Endodermal cell (in vitro differentiated cells): ENCODE data around the gene CTSA. TPM values are rescaled to one million over a fixed set of nuclear protein-coding genes. Genes with fewer than 3 reads are reported as not detected.

Experiments
- DNase-seq: peaks from one replicate; pipeline ENCODE4 v3.0.0-alpha.2; 2017
- H3K27ac ChIP-seq: 2 replicates; pipeline ENCODE4 v1.5.1; 2013; ENCODE audit warnings: mild to moderate bottlenecking, low read depth, low read length, moderate library complexity
- H3K27me3 ChIP-seq: 2 replicates; pipeline ENCODE4 v1.6.1; 2013; ENCODE audit warnings: mild to moderate bottlenecking, low read length, moderate library complexity; ENCODE audit not compliant: insufficient read depth, control insufficient read depth, poor library complexity, severe bottlenecking
- H3K36me3 ChIP-seq: 2 replicates; pipeline ENCODE4 v1.7.0; 2013; ENCODE audit warnings: mild to moderate bottlenecking, low read length, moderate library complexity; ENCODE audit not compliant: control insufficient read depth, insufficient read depth
- H3K4me1 ChIP-seq: one replicate; pipeline ENCODE4 v1.7.0; 2013; ENCODE audit warnings: low read length; ENCODE audit not compliant: control insufficient read depth, insufficient read depth
- H3K4me3 ChIP-seq: 2 replicates; pipeline ENCODE4 v1.5.1; 2013; ENCODE audit warnings: mild to moderate bottlenecking, low read length, moderate library complexity
- H3K9ac ChIP-seq: 2 replicates; pipeline ENCODE4 v1.6.1; 2013; ENCODE audit warnings: mild to moderate bottlenecking, low read length, moderate library complexity; ENCODE audit not compliant: poor library complexity, severe bottlenecking; ENCODE audit errors: extremely low read depth
- H3K9me3 ChIP-seq: 2 replicates; pipeline ENCODE4 v1.6.1; 2013; ENCODE audit warnings: mild to moderate bottlenecking, low read length, moderate library complexity; ENCODE audit not compliant: control insufficient read depth
- H3K27ac Mint-ChIP-seq: 2 replicates; pipeline ENCODE4 v1.8.0; 2020; ENCODE audit warnings: mixed read lengths
- H3K27me3 Mint-ChIP-seq: 2 replicates; pipeline ENCODE4 v1.8.0; 2021; ENCODE audit warnings: mild to moderate bottlenecking, mixed read lengths; ENCODE audit not compliant: insufficient read depth
- H3K36me3 Mint-ChIP-seq: 2 replicates; pipeline ENCODE4 v1.8.0; 2020; ENCODE audit warnings: low read depth, mixed read lengths
- H3K4me1 Mint-ChIP-seq: 2 replicates; pipeline ENCODE4 v1.8.0; 2020; ENCODE audit warnings: mixed read lengths
- H3K4me3 Mint-ChIP-seq: 2 replicates; pipeline ENCODE4 v1.8.0; 2020; ENCODE audit warnings: mild to moderate bottlenecking, moderate library complexity, mixed read lengths
- H3K9me3 Mint-ChIP-seq: 2 replicates; pipeline ENCODE4 v1.8.0; 2020; ENCODE audit warnings: mild to moderate bottlenecking, mixed read lengths
- WGBS, 2 experiments: methylation state at CpG; one replicate each; pipeline versions ENCODE4 v1.1.5 to v1.1.7; 2013; ENCODE audit warnings: missing lambda C conversion rate in 2 of 2, mixed read lengths in 1 of 2; ENCODE audit not compliant: insufficient coverage in 1 of 2, insufficient read length in 1 of 2; 5-methylcytosine and 5-hydroxymethylcytosine counted together
- total RNA-seq, 2 donors: library from RNA; stranded (reverse); fragmentation: NEBNext Ultra II Directional in 1 of 2; extraction: Animal tissue kit (Norgen Biotek cat#: 25700) in 1 of 2; gene quantifications; 2 replicates in 1 of 2; 3 replicates in 1 of 2; pipeline ENCODE4 v1.2.1, GENCODE V29; 2021
- TF ChIP-seq, protein P1 (sequence below): fragments of 200-600 bp; sonication (generic); conservative IDR thresholded peaks from 2 replicates; pipeline ENCODE4 v1.5.0; 2021; ENCODE audit warnings: antibody characterized with exemption, mild to moderate bottlenecking

Gene CTSA
- total RNA-seq, 2 donors from 2014 or later = 70.7 to 84.8 TPM

GRCh38 chr20:45946149-45946970 is 55.2 kb downstream of the CTSA start:
- Histone ChIP-seq H3K9me3 (no peaks in the 10 kb centered on the region), H3K4me1 (no peaks in the 10 kb centered on the region), H3K36me3 (peaks cover 58% of the 10 kb centered on the region), H3K27ac (no peak overlapping the region), H3K4me3 (no peak overlapping the region), H3K27me3 (no peaks in the 10 kb centered on the region), H3K9ac (no peak overlapping the region)
- 96 to 100% methylated on average over 4 to 20 of the region's 20 CpGs for WGBS, 2 experiments
- Mint-ChIP-seq H3K9me3 (no peaks in the 10 kb centered on the region), H3K27ac (no peak overlapping the region), H3K27me3 (no peaks in the 10 kb centered on the region), H3K36me3 (peaks cover 53% of the 10 kb centered on the region), H3K4me3 (no peak overlapping the region), H3K4me1 (no peaks in the 10 kb centered on the region)
- TF ChIP-seq, protein P1, sequence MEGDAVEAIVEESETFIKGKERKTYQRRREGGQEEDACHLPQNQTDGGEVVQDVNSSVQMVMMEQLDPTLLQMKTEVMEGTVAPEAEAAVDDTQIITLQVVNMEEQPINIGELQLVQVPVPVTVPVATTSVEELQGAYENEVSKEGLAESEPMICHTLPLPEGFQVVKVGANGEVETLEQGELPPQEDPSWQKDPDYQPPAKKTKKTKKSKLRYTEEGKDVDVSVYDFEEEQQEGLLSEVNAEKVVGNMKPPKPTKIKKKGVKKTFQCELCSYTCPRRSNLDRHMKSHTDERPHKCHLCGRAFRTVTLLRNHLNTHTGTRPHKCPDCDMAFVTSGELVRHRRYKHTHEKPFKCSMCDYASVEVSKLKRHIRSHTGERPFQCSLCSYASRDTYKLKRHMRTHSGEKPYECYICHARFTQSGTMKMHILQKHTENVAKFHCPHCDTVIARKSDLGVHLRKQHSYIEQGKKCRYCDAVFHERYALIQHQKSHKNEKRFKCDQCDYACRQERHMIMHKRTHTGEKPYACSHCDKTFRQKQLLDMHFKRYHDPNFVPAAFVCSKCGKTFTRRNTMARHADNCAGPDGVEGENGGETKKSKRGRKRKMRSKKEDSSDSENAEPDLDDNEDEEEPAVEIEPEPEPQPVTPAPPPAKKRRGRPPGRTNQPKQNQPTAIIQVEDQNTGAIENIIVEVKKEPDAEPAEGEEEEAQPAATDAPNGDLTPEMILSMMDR = no peak
- no peak for DNase-seq

DNA sequence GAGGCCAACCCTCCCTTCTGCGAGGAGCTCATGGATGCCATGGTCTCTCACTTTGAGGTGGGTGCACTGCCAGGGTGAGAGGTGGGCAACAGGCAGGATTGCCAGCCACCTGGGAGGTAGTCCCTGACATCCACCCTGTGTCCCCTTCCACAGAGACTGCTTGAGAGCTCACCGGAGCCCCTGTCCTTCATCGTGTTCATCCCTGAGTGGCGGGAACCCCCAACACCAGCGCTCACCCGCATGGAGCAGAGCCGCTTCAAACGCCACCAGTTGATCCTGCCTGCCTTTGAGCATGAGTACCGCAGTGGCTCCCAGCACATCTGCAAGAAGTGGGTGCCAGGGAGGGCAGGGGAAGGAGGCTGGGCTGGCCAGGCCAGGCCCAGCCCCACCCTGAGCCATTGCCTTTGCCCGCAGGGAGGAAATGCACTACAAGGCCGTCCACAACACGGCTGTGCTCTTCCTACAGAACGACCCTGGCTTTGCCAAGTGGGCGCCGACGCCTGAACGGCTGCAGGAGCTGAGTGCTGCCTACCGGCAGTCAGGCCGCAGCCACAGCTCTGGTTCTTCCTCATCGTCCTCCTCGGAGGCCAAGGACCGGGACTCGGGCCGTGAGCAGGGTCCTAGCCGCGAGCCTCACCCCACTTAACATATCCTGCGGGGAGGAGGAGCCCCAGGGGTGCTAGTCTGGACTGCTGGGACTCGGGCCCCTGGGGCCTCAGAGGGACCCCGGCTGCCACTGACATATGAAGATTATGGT is 56.2 kb downstream of the CTSA start:
- Histone ChIP-seq H3K36me3 (peaks cover 65% of the 10 kb centered on the region), H3K4me1 (no peaks in the 10 kb centered on the region), H3K9ac (no peak overlapping the region), H3K9me3 (no peaks in the 10 kb centered on the region), H3K27ac (no peak overlapping the region), H3K4me3 (no peak overlapping the region), H3K27me3 (no peaks in the 10 kb centered on the region)
- 96% methylated on average over 15 to 29 of the region's 29 CpGs for WGBS, 2 experiments
- no peaks in the 10 kb centered on the region for H3K27me3 Mint-ChIP-seq
- no peak overlapping the region for H3K27ac Mint-ChIP-seq
- no peaks in the 10 kb centered on the region for H3K9me3 Mint-ChIP-seq
- no peak for DNase-seq
- H3K4me3 Mint-ChIP-seq = no peak overlapping the region
- H3K4me1 Mint-ChIP-seq = no peaks in the 10 kb centered on the region
- TF ChIP-seq, protein P1 = no peak
- H3K36me3 Mint-ChIP-seq = peaks cover 63% of the 10 kb centered on the region

DNA sequence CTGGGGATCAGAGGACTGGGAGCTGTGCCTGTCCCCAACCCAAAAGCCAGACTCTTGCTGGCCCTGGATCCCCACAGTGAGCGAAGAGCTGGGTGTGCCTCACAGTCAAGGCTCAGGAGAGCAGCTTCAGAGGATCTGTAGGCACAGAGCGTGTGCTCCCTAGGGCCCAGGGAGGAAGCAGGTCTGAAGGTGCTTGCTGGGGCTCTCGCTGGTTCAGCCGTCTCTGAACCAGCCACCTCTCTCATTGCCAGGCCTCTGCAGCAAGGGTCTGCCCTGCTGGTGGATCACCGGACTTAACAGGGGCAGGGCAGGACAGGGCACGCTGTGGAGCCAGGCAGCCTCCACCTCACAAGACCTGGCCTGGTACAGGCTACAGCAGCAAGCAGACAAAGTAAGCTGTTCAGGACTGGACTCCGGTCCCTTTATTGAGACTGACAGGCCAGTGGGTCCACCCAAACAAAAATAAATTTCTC is 57.2 kb downstream of the CTSA start:
- no peaks in the 10 kb centered on the region for H3K4me1 ChIP-seq
- no peak for DNase-seq
- H3K36me3 ChIP-seq = peaks cover 66% of the 10 kb centered on the region
- no peaks in the 10 kb centered on the region for H3K4me1 Mint-ChIP-seq
- H3K27ac ChIP-seq = peak overlapping the region; percentile 8
- H3K36me3 Mint-ChIP-seq = peaks cover 57% of the 10 kb centered on the region
- no peaks in the 10 kb centered on the region for H3K9me3 Mint-ChIP-seq
- H3K27me3 Mint-ChIP-seq = no peaks in the 10 kb centered on the region
- 93 to 100% methylated on average over 1 to 7 of the region's 7 CpGs for WGBS, 2 experiments
- no peak overlapping the region for H3K9ac ChIP-seq
- H3K27ac Mint-ChIP-seq = no peak overlapping the region
- no peak overlapping the region for H3K4me3 Mint-ChIP-seq
- H3K4me3 ChIP-seq = no peak overlapping the region
- TF ChIP-seq, protein P1 = no peak
- no peaks in the 10 kb centered on the region for H3K27me3 ChIP-seq
- H3K9me3 ChIP-seq = no peaks in the 10 kb centered on the region

Other genes starting within 250 kb of the CTSA start
- gene WFDC11, start 221.1 kb upstream of the CTSA start, total RNA-seq = not detected
- gene WFDC13, start 189.3 kb upstream of the CTSA start, total RNA-seq = not detected
- not detected for gene WFDC10B, start 186.3 kb upstream of the CTSA start, total RNA-seq
- gene SPINT4, start 169.0 kb upstream of the CTSA start, total RNA-seq = not detected
- gene WFDC3, start 99.5 kb upstream of the CTSA start, total RNA-seq = under 1 TPM in 1 of 2 donors, not detected in 1; 0.66 TPM
- gene DNTTIP1, start 99.4 kb upstream of the CTSA start, total RNA-seq = 10 to 100 TPM; 31.5 to 36.1 TPM
- 100 to 1,000 TPM; 139 to 216 TPM for gene UBE2C, start 78.7 kb upstream of the CTSA start, total RNA-seq
- under 1 TPM in 1 of 2 donors, not detected in 1; 0.51 TPM for gene TNNC2, start 64.0 kb upstream of the CTSA start, total RNA-seq
- 10 to 100 TPM; 18.0 to 18.8 TPM for gene SNX21, start 57.5 kb upstream of the CTSA start, total RNA-seq
- 10 to 100 TPM; 24.3 to 27.9 TPM for gene ACOT8, start 33.9 kb upstream of the CTSA start, total RNA-seq
- gene ZSWIM3, start 33.7 kb upstream of the CTSA start, total RNA-seq = 1 to 10 TPM; 2.1 to 4.6 TPM
- 10 to 100 TPM; 11.6 to 12.5 TPM for gene ZSWIM1, start 10.1 kb upstream of the CTSA start, total RNA-seq
- 1 to 10 TPM; 2.2 to 2.6 TPM for gene SPATA25, start 3.7 kb upstream of the CTSA start, total RNA-seq
- gene NEURL2, start 127 bp upstream of the CTSA start, total RNA-seq = 1 to 10 TPM; 4.4 to 6.4 TPM
- gene PLTP, start 20.8 kb downstream of the CTSA start, total RNA-seq = 100 to 1,000 TPM in 1 of 2 donors, 10 to 100 TPM in 1; 92.1 to 123 TPM
- 10 to 100 TPM; 22.0 to 34.5 TPM for gene PCIF1, start 43.3 kb downstream of the CTSA start, total RNA-seq
- gene ZNF335, start 80.9 kb downstream of the CTSA start, total RNA-seq = 10 to 100 TPM; 18.3 to 21.0 TPM
- gene MMP9, start 117.6 kb downstream of the CTSA start, total RNA-seq = under 1 TPM; 0.15 to 0.29 TPM
- gene SLC12A5, start 137.9 kb downstream of the CTSA start, total RNA-seq = 10 to 100 TPM in 1 of 2 donors, 1 to 10 TPM in 1; 5.7 to 10.2 TPM
- 10 to 100 TPM; 19.3 to 28.7 TPM for gene NCOA5, start 198.6 kb downstream of the CTSA start, total RNA-seq
- gene CD40, start 227.0 kb downstream of the CTSA start, total RNA-seq = 10 to 100 TPM in 1 of 2 donors, 1 to 10 TPM in 1; 9.0 to 16.4 TPM